Measurements from ENCODE around the gene ZBTB7C.

ZBTB7C gene

DNA sequence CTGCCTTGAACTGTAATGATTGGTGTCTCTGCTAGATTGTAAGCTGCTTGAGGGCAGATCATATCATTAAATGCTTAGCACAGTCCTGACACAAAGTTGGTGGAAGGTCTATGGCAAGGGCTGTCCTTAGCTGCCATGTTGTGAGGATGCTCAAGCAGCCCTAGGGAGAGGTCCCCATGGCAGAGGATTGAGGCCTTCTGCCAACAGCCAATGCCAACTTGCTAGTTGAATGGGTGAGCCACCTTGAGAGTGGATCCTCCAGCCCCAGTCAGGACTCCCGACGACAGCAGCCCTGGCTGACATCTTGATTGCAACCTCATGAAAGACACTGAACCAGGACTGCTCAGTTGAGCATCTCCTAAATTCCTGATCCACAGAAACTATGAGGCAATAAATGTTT lies 363.4 kb downstream of the ZBTB7C start:
- no peak for DNase-seq

- no peak for DNase-seq
These were observed 364.2 kb downstream of the ZBTB7C start for GRCh38 chr18:48044944-48045343.

DNA sequence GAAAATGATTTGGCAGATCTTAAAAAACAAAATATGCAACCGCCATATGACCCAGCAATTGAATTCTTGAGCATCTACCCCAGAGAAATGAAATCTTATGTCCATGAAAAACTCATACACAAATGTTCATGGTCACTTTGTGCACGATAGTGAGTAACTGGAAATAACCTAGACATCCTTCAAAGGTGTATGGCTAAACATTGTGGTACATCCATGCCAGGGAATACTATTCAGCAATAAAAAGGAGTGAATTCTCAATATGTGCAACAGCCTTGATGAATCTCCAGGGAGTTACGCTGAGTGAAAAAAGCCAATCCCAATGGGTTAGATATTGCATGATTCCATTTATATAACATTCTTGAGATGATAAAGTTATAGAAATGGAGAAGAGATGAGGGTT lies 366.0 kb downstream of the ZBTB7C start:
- DNase-seq, result no peak

GRCh38 chr18:48042431-48042830 lies 366.8 kb downstream of the ZBTB7C start:
- no peak for DNase-seq

DNA sequence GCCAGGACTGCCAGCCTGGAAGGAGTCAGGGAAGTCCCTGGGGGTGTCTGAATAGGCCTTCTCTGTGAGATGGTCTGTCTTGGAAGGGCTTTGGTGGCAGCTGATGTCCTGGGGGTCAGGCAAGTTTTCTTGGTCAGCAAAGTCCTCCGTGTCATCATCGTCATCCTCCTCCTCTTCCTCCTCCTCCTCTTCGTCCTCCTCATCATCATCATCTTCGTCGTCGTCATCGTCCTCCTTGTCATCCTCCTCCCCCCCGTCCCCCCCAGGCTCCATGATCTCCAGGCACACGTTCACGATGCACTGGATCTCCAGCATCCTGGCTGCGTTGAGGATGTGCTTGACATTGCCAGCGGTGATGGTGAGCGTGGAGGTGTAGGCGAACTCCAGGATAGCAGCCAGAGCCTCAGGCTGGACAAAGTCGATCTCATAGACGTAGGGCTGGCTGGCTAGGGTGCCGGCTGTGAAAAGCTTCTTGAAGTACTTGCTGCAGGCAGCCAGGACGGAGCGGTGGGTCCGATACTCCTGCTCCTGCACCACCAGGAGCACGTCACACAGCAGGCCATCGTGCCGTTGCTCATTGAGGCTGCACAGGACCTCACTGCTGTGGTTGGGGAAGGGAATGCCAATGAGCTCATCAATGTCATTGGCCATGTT lies 368.6 kb downstream of the ZBTB7C start:
- DNase-seq, result no peak

DNA sequence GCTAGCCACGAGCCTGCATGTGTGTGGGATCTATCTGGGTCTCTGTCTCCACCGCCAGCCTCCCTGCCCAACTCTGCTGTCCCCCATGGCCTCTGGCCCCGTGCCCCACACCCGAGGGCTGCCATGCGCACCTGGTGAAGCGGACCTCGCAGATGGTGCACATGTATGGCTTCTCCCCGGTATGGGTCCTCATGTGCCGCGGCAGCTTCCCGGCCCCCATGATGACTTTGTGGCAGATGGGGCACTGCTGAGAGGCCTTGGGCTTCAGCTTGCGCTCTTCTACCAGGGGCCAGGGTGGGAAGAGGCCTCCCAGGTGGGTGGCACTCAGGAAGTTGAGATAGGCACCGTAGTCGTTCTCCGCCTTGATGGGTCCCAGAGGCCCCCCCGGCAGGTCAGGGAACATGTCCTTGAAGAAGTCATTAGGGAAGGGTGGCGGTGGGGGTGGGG lies 369.4 kb downstream of the ZBTB7C start:
- no peak for DNase-seq

- DNase-seq, result no peak
These were observed 370.5 kb downstream of the ZBTB7C start for GRCh38 chr18:48038636-48039035.

DNA sequence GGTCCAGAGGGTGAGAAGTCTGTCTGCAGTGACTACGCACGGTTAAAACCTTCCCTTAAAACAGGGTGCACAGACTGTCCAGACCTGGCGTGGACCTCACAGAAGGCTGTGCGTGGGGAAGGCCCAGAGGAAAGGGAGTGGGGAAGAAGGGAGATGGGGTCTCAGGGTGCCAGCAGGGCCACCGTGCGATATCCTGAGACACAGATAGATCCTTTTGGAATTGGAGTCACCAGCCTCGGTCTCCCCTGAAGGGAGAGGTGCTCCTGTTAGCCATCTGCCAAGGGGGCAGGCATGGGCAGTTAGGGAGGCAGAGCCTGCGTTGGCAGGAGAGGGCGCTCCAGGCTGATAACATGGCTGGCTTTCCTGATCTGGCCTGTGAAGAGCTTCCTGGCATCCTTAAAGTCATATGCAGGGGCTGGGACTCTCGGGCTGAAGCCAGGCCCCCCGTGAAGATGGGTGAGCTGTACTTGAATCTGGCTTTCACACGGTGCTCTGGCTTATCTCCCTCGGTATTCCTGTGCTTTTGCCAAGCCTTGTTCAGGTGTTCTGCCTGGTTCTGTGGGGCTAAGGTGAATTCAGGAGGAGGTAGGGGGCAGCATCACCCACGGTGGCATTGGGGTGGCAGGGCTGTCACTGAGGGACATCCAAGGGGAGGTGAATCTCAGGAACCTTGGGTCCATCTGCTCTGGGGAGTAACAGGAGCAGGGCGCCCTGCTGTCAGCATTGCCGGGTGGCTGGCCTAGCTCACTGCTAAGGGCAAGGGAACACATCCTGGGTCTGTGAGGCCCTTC lies 371.5 kb downstream of the ZBTB7C start:
- no peak for DNase-seq

GRCh38 chr18:48036641-48037421 lies 372.4 kb downstream of the ZBTB7C start:
- DNase-seq, result no peak

- no peak for DNase-seq
These were observed 373.0 kb downstream of the ZBTB7C start for GRCh38 chr18:48036226-48036625.

GRCh38 chr18:48035556-48035860 lies 373.7 kb downstream of the ZBTB7C start:
- DNase-seq, result no peak

DNA sequence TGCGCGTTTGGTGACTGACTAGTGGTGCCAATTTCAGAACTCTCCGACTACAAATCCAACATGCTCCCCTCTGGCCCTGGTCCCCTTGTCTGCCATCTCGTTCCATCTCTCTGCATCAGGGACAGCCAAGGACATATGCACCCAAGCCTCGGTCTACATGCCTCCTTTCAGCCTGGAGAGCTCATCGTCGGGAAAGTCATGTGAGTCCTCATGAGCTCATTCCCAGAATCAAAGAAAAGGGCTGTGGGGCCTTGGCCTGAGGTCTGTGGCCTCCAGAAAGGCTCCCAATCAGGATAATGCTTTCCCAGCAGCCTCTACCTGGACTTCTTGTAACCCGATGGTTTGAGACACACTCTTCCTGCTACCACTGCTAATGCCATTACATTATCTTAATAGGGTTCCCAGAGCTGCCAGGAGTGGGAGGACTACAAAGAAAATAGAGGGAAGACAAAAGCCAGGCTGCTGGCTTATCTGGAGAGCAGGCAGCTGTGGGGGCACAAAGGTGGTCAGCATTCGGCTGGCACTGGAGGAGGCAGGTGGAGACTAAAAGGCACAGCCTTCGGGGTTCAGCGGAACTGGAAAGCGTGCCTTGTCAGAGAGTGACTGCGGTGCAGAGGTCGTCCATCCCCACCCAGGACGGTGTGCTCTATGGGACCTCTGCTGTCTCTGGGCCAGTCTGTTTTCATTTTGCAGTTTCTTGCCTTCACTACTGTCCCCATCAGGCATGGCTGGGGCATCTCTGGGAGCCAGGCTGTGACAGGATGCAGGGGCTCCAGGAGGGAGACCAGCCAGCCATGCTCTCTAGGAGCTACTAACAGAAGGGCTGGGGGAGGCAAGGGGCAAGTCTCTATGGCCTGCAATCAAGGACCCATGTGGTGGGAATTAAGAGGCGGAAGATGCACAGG lies 374.3 kb downstream of the ZBTB7C start:
- no peak for DNase-seq

GRCh38 chr18:48033790-48034650 lies 375.2 kb downstream of the ZBTB7C start:
- DNase-seq, result no peak

GRCh38 chr18:48032876-48033789 lies 376.1 kb downstream of the ZBTB7C start:
- DNase-seq, result no peak

DNA sequence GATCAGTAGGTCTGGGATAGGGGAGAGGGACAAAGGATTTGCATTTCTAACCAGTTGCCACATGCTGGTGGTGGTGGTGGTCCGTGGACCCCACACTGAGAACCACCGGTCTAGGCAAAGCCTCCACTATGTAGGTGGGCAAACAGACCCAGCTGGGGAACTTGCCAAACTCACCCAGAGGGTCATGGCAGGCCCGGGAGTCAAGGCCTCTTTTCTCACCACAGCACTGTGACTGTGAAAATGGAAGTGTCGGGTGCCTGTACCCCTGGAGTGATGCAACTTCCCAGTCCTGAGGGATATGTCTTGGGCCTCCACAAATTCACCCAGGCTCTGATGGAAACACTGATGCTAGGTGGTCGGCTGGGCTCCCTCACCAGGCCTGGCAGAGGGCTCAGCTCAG lies 377.5 kb downstream of the ZBTB7C start:
- no peak for DNase-seq

DNA sequence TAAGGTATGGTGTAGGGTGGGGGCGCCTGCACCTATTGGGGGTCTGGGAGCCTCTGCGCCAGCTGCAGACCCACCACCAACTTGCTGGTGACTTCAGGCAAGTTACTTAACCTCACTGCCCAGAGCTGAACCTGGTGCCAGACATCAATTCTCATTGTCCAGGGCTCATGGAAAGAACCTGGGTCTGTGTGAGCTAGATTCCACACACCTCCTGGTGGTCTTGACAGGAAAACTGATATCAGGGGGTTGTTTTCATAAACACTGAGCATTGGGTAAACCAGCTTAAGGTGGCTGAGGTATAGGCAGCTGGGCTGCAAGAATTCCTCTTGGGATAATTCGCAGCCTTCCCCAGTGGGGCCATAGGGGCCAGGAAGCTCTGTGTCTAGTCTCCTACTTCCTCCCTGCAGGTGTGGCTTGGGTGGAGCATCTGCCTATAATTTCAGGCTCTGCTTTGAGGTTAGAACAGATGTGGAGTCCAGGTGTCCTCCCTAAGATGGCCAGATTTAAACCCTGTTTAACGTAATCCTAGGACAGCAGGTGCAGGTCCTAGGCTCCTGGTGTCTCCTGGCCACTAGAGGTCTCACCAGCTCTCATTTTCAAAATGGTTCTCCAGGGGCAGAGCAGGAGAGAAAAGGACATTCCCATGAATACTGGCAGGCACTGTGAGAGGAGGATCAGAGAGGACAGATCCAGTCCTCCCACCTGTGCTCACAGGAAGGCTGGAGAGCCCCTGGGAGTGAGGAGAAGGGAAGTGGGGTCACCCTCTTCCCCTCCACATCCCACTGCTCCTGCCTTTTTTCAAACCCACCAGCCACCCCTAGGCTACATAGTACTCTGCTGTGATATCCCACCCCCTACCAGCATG lies 378.3 kb downstream of the ZBTB7C start:
- DNase-seq, result no peak

DNA sequence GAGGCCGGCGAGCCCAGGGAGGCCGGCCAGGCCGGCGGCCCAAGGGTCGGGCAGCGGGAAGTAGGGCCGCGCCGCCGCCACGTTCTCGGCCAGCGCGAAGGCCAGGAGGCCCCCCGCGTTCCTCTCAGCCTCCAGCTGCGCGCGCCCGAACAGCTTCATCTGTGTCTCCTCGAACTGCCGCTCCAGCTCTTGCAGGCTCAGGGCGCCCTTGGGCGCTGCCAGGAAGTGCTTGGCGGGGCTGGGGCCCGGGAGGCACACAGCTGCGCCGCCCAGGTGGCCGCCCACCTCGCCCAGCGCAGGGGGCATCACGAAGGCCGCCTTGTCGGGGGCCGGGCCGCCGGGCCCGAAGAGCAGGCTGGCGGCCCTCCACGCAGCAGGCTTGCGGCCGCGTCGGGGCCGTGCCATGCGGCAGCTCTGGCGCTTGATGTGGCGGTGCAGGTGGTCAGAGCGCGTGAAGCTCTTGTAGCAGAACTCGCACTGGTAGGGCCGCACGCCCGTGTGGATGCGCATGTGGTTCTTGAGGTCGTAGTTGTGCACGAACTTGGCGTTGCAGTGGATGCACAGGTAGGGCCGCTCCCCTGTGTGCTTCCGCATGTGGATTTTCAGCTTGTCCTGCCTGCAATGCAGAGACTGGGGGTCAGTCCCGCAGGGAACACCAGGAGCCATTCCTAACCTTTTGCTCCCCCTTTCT lies 379.7 kb downstream of the ZBTB7C start:
- DNase-seq, result no peak

GRCh38 chr18:48028696-48029095 lies 380.5 kb downstream of the ZBTB7C start:
- no peak for DNase-seq

DNA sequence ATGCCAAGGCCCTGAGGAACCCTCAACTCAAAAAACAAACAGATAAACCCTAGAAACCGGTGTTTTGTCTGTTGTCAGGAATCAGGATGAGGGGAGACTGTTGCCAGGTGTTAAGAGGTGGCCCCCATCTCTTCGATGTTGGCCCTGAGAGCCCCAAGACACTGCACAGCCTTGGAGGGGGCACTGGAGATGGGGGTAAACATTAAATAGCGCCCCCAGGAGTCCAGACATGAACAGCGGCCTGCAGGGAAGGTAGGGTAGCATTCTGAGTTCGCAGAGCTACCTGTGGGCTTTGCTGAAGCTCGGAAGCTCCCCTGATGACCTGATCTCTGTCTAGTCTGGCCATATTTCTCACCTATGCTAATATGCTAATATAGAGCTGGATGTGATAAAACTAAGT lies 381.1 kb downstream of the ZBTB7C start:
- DNase-seq, result no peak

All from SIG-M5 (cell line).